SK-N-SH (cell line): ENCODE measurements around the gene C11orf91. TPM values are rescaled to one million over a fixed set of nuclear protein-coding genes. Genes with fewer than 3 reads are reported as not detected.

Experiments
- CTCF ChIA-PET: fragments of 300-600, 350-600 bp; formaldehyde crosslinking; extraction: SDS; loops from one replicate; lab custom pipeline; 2021; lab: Yijun Ruan, JAX
- POLR2A ChIA-PET: fragments of 350-600 bp; sonication (Branson Sonifier 250); formaldehyde crosslinking; extraction: SDS; loops from one replicate; lab custom pipeline; 2020; ENCODE audit warnings: antibody characterized with exemption, inconsistent platforms; lab: Yijun Ruan, JAX
- DNase-seq: peaks from one replicate; pipeline ENCODE4 v3.0.0; 2012
- H2AFZ ChIP-seq: fragments of 200-600 bp; sonication (generic); 2 replicates; pipeline ENCODE4 v1.8.1; 2016; ENCODE audit warnings: antibody characterized with exemption, mild to moderate bottlenecking, low read depth
- H3F3A ChIP-seq: fragments of 200-600 bp; sonication (generic); replicated peaks from 2 replicates; pipeline ENCODE3; 2016; ENCODE audit warnings: antibody characterized with exemption, mild to moderate bottlenecking; ENCODE audit not compliant: insufficient read depth
- H3K27ac ChIP-seq, 2 experiments: fragments of 200-500 bp in 1 of 2; fragments of 200-600 bp in 1 of 2; sonication (Bioruptor generic) in 1 of 2; sonication (generic), shearing (Covaris generic) in 1 of 2; 2 replicates each; pipeline versions ENCODE4 v1.5.1 to v1.6.1; 2014 to 2016; ENCODE audit warnings: low read depth in 2 of 2, inconsistent platforms in 1 of 2, low read length in 1 of 2, mild to moderate bottlenecking in 1 of 2, mixed read lengths in 1 of 2
- H3K27me3 ChIP-seq: fragments of 200-600 bp; sonication (generic), shearing (Covaris generic); 2 replicates; pipeline ENCODE4 v1.6.1; 2016; ENCODE audit warnings: mixed run types; ENCODE audit not compliant: insufficient read depth
- H3K36me3 ChIP-seq, 2 experiments: fragments of 200-500 bp in 1 of 2; fragments of 200-600 bp in 1 of 2; sonication (Bioruptor generic) in 1 of 2; sonication (generic) in 1 of 2; replicated peaks in 1 of 2; 2 replicates each; pipeline versions ENCODE3 to v1.5.1; 2014 to 2016; ENCODE audit warnings: low read length in 1 of 2, mild to moderate bottlenecking in 1 of 2; ENCODE audit not compliant: insufficient read depth in 2 of 2, control insufficient read depth in 1 of 2
- H3K4me1 ChIP-seq, 2 experiments: fragments of 200-500 bp in 1 of 2; fragments of 200-600 bp in 1 of 2; sonication (Bioruptor generic) in 1 of 2; sonication (generic), shearing (Covaris generic) in 1 of 2; 2 replicates each; pipeline versions ENCODE4 v1.5.1 to v1.6.1; 2014 to 2016; ENCODE audit warnings: low read depth in 1 of 2, low read length in 1 of 2, mixed run types in 1 of 2; ENCODE audit not compliant: insufficient read depth in 2 of 2, control insufficient read depth in 1 of 2
- H3K4me2 ChIP-seq: fragments of 200-600 bp; sonication (generic), shearing (Covaris generic); 2 replicates; pipeline ENCODE4 v1.6.1; 2017; ENCODE audit warnings: mixed run types
- H3K4me3 ChIP-seq, 2 experiments: fragments of 200-500 bp in 1 of 2; fragments of 200-600 bp in 1 of 2; sonication (Bioruptor generic) in 1 of 2; sonication (generic), shearing (Covaris generic) in 1 of 2; 2 replicates each; pipeline versions ENCODE4 v1.5.1 to v1.8.1; 2014 to 2016; ENCODE audit warnings: low read depth in 2 of 2, inconsistent platforms in 1 of 2, low read length in 1 of 2, mild to moderate bottlenecking in 1 of 2, mixed read lengths in 1 of 2, moderate library complexity in 1 of 2
- H3K79me2 ChIP-seq: fragments of 200-600 bp; sonication (generic); 2 replicates; pipeline ENCODE4 v1.8.1; 2017; ENCODE audit warnings: mild to moderate bottlenecking; ENCODE audit not compliant: insufficient read depth
- H3K9ac ChIP-seq: fragments of 200-600 bp; sonication (generic); 2 replicates; pipeline ENCODE4 v1.6.1; 2017; ENCODE audit warnings: mixed run types
- H3K9me2 ChIP-seq: fragments of 200-600 bp; sonication (generic); 2 replicates; pipeline ENCODE4 v1.6.1; 2017; ENCODE audit warnings: mixed run types
- H3K9me3 ChIP-seq: fragments of 200-600 bp; sonication (generic); 2 replicates; pipeline ENCODE4 v1.6.1; 2017; ENCODE audit warnings: mixed run types, mild to moderate bottlenecking, moderate library complexity
- H4K20me1 ChIP-seq: fragments of 200-600 bp; sonication (generic); 2 replicates; pipeline ENCODE4 v1.6.1; 2017; ENCODE audit warnings: mild to moderate bottlenecking, mixed run types; ENCODE audit not compliant: insufficient read depth
- CHD2 ChIP-seq: fragments of 150-350 bp; IDR thresholded peaks from 2 replicates; pipeline ENCODE4 v1.6.1; 2018; ENCODE audit warnings: low read length; ENCODE audit not compliant: partially characterized antibody
- ELF1 ChIP-seq: IDR thresholded peaks from 2 replicates; pipeline ENCODE4 v1.4.0; 2012
- EZH2phosphoT487 ChIP-seq: fragments of 200-600 bp; sonication (generic); IDR thresholded peaks from 2 replicates; pipeline ENCODE4 v1.6.1; 2017; ENCODE audit warnings: low read depth, mixed run types, mild to moderate bottlenecking, antibody characterized with exemption, moderate library complexity, borderline replicate concordance
- MXI1 ChIP-seq: IDR thresholded peaks from 2 replicates; pipeline ENCODE4 v1.6.1; 2012; ENCODE audit warnings: mild to moderate bottlenecking, low read depth, low read length, improper control_type of control experiment
- NFIC ChIP-seq: IDR thresholded peaks from 2 replicates; pipeline ENCODE4 v1.4.0; 2012; ENCODE audit warnings: borderline replicate concordance
- NRF1 ChIP-seq: IDR thresholded peaks from 2 replicates; pipeline ENCODE4 v1.6.1; 2012; ENCODE audit warnings: low read depth, mild to moderate bottlenecking, low read length
- RFX5 ChIP-seq: IDR thresholded peaks from 2 replicates; pipeline ENCODE4 v1.6.1; 2012; ENCODE audit warnings: mild to moderate bottlenecking, improper control_type of control experiment, low read length
- RXRA ChIP-seq: IDR thresholded peaks from 2 replicates; pipeline ENCODE4 v1.4.0; 2012; ENCODE audit warnings: low read depth, mild to moderate bottlenecking, borderline replicate concordance
- SIN3A ChIP-seq: IDR thresholded peaks from 2 replicates; pipeline ENCODE4 v1.6.1; 2012; ENCODE audit warnings: low read depth, mild to moderate bottlenecking, low read length, moderate library complexity, borderline replicate concordance
- TCF12 ChIP-seq: IDR thresholded peaks from 2 replicates; pipeline ENCODE4 v1.4.0; 2012
- TEAD4 ChIP-seq: IDR thresholded peaks from 2 replicates; pipeline ENCODE4 v1.4.0; 2012; ENCODE audit warnings: mild to moderate bottlenecking, borderline replicate concordance; ENCODE audit not compliant: insufficient read depth
- YY1 ChIP-seq: IDR thresholded peaks from 2 replicates; pipeline ENCODE4 v1.4.0; 2012; ENCODE audit warnings: low read depth, mild to moderate bottlenecking
- WGBS: methylation state at CpG from one replicate; pipeline ENCODE4 v1.1.6; 2017; ENCODE audit warnings: low lambda C conversion rate; 5-methylcytosine and 5-hydroxymethylcytosine counted together
- polyA plus RNA-seq, 3 experiments: library from polyadenylated mRNA; depleted of rRNA; stranded (reverse); fragments of >200 nt; gene quantifications; 2 replicates each; pipeline ENCODE4 v1.2.3, GENCODE V29; 2012
- TF ChIP-seq, protein P1 (sequence below): IDR thresholded peaks from 2 replicates; pipeline ENCODE4 v1.4.0; 2012; ENCODE audit warnings: low read depth, borderline replicate concordance
- TF ChIP-seq, protein P2 (sequence below): IDR thresholded peaks from 2 replicates; pipeline ENCODE4 v1.4.0; 2012; ENCODE audit warnings: low read depth
- TF ChIP-seq, protein P3 (sequence below): fragments of 200-600 bp; sonication (generic); IDR thresholded peaks from 2 replicates; pipeline ENCODE4 v1.6.1; 2017; ENCODE audit warnings: antibody characterized with exemption, mild to moderate bottlenecking, moderate library complexity
- TF ChIP-seq, protein P4 (sequence below): fragments of 150-350 bp; IDR thresholded peaks from 2 replicates; pipeline ENCODE4 v1.6.1; 2017; ENCODE audit warnings: antibody characterized with exemption, low read length, low read depth, borderline replicate concordance

Gene C11orf91
- polyA plus RNA-seq, 1 of the 3 experiments (the other 2 are of a cell fraction): 0.15 TPM

DNA sequence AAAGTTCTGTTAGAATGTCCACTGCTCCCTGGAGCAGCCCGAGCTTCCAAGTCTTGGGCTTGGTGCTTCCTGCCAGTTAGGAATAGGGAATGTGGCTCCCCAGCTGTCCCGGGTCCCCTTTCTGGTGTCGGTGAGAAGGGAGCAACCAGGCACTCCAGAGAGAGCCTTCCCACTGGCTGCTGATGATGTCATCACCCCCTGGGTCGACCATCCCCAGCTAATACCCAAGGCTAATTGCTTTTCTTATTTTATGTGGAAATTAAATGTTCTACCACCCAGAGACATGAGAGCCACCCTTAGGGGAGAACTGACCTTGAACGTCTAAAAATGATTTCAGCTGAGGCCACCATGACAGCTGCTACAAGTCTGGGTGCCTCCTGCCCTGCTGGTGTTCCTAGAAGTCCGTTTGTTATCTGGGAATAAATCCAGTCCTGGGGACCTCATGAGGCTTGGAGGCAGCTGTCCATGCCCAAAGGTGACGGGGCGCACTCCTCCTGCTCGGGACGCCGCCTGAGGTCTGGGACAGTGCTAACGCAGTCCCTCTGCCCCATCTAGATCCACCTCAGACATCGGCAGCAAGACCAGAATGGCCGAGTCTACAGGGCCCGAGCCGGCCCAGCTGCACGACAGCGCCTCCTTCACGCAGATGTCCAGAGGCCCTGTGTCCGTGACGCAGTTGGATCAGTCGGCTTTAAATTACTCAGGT is 42.3 kb downstream of the C11orf91 start:
- Histone ChIP-seq H3K4me2 (no peak overlapping the region), H3F3A (peaks cover 3% of the 10 kb centered on the region), H3K27ac (no peak overlapping the region), H3K9me3 (no peaks in the 10 kb centered on the region), H4K20me1 (no peaks in the 10 kb centered on the region), H3K27me3 (no peaks in the 10 kb centered on the region), H3K9ac (no peak overlapping the region), H3K4me3 (no peak overlapping the region), H3K79me2 (no peaks in the 10 kb centered on the region), H3K9me2 (no peaks in the 10 kb centered on the region), H2AFZ (no peak overlapping the region), H3K4me1 (no peaks in the 10 kb centered on the region), H3K36me3 (peaks cover 27 to 43% of the 10 kb centered on the region in 2 experiments)
- no peak for DNase-seq
- ChIA-PET POLR2A (no interaction called here), CTCF (interaction anchor here (1.4 kb wide), 1 partner anchor 294 kb away, joined by 4 read pairs; no protein-coding TSS in a partner anchor)
- TF ChIP-seq CHD2: no peak
- TF ChIP-seq, protein P1, sequence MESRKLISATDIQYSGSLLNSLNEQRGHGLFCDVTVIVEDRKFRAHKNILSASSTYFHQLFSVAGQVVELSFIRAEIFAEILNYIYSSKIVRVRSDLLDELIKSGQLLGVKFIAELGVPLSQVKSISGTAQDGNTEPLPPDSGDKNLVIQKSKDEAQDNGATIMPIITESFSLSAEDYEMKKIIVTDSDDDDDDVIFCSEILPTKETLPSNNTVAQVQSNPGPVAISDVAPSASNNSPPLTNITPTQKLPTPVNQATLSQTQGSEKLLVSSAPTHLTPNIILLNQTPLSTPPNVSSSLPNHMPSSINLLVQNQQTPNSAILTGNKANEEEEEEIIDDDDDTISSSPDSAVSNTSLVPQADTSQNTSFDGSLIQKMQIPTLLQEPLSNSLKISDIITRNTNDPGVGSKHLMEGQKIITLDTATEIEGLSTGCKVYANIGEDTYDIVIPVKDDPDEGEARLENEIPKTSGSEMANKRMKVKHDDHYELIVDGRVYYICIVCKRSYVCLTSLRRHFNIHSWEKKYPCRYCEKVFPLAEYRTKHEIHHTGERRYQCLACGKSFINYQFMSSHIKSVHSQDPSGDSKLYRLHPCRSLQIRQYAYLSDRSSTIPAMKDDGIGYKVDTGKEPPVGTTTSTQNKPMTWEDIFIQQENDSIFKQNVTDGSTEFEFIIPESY: no peak
- no peak for TF ChIP-seq TEAD4
- TF ChIP-seq, protein P2, sequence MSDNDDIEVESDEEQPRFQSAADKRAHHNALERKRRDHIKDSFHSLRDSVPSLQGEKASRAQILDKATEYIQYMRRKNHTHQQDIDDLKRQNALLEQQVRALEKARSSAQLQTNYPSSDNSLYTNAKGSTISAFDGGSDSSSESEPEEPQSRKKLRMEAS: no peak
- no peak for TF ChIP-seq NRF1
- TF ChIP-seq NFIC: no peak
- no peak for TF ChIP-seq RFX5
- TF ChIP-seq MXI1: no peak
- TF ChIP-seq TCF12: no peak
- TF ChIP-seq YY1: no peak
- TF ChIP-seq ELF1: no peak
- no peak for TF ChIP-seq SIN3A
- WGBS: 84% methylated on average over 17 of the region's 22 CpGs

DNA sequence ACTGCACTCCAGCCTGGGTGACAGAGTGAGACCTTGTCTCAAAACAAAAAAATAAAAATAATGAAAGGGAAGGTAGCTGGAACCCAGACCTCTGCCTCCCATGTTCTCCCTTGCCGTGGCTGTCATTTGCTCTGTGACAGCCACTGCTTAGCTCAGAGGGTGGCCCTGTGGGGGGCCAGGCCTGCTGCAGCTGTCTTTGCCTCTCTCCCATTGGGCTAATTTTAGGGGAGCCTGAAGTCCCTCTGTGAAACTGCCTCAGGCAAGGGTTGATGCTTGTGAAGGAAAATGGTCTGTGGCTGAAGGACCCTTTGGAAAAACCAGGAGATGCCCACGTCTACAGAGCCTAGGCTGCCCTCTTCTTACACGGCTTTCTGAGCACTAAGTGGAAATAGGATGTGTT is 42.9 kb downstream of the C11orf91 start:
- Histone ChIP-seq H3K9me2 (no peaks in the 10 kb centered on the region), H2AFZ (no peak overlapping the region), H3K4me2 (no peak overlapping the region), H4K20me1 (no peaks in the 10 kb centered on the region)
- POLR2A ChIA-PET: no interaction called here
- TF ChIP-seq, protein P3, sequence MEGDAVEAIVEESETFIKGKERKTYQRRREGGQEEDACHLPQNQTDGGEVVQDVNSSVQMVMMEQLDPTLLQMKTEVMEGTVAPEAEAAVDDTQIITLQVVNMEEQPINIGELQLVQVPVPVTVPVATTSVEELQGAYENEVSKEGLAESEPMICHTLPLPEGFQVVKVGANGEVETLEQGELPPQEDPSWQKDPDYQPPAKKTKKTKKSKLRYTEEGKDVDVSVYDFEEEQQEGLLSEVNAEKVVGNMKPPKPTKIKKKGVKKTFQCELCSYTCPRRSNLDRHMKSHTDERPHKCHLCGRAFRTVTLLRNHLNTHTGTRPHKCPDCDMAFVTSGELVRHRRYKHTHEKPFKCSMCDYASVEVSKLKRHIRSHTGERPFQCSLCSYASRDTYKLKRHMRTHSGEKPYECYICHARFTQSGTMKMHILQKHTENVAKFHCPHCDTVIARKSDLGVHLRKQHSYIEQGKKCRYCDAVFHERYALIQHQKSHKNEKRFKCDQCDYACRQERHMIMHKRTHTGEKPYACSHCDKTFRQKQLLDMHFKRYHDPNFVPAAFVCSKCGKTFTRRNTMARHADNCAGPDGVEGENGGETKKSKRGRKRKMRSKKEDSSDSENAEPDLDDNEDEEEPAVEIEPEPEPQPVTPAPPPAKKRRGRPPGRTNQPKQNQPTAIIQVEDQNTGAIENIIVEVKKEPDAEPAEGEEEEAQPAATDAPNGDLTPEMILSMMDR: no peak
- TF ChIP-seq, protein P4, sequence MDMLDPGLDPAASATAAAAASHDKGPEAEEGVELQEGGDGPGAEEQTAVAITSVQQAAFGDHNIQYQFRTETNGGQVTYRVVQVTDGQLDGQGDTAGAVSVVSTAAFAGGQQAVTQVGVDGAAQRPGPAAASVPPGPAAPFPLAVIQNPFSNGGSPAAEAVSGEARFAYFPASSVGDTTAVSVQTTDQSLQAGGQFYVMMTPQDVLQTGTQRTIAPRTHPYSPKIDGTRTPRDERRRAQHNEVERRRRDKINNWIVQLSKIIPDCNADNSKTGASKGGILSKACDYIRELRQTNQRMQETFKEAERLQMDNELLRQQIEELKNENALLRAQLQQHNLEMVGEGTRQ: no peak
- no peak for TF ChIP-seq EZH2phosphoT487
- no peak for TF ChIP-seq YY1
- TF ChIP-seq RXRA: no peak
- TF ChIP-seq, all 33 proteins: peak for 0
- H3K4me1 ChIP-seq: no peaks in the 10 kb centered on the region
- H3K9me3 ChIP-seq: no peaks in the 10 kb centered on the region
- 100% methylated on average over 3 of the region's 3 CpGs for WGBS
- H3K27ac ChIP-seq: no peak overlapping the region
- peaks cover 25 to 42% of the 10 kb centered on the region in 2 experiments for H3K36me3 ChIP-seq
- CTCF ChIA-PET: interaction anchor here (1.4 kb wide), 1 partner anchor 294 kb away, joined by 4 read pairs; no protein-coding TSS in a partner anchor
- no peak for DNase-seq
- H3K4me3 ChIP-seq: no peak overlapping the region
- H3F3A ChIP-seq: peaks cover 3% of the 10 kb centered on the region
- no peak overlapping the region for H3K9ac ChIP-seq
- H3K79me2 ChIP-seq: no peaks in the 10 kb centered on the region
- no peaks in the 10 kb centered on the region for H3K27me3 ChIP-seq
